Measurements from ENCODE around the gene DNAJB7.

DNA sequence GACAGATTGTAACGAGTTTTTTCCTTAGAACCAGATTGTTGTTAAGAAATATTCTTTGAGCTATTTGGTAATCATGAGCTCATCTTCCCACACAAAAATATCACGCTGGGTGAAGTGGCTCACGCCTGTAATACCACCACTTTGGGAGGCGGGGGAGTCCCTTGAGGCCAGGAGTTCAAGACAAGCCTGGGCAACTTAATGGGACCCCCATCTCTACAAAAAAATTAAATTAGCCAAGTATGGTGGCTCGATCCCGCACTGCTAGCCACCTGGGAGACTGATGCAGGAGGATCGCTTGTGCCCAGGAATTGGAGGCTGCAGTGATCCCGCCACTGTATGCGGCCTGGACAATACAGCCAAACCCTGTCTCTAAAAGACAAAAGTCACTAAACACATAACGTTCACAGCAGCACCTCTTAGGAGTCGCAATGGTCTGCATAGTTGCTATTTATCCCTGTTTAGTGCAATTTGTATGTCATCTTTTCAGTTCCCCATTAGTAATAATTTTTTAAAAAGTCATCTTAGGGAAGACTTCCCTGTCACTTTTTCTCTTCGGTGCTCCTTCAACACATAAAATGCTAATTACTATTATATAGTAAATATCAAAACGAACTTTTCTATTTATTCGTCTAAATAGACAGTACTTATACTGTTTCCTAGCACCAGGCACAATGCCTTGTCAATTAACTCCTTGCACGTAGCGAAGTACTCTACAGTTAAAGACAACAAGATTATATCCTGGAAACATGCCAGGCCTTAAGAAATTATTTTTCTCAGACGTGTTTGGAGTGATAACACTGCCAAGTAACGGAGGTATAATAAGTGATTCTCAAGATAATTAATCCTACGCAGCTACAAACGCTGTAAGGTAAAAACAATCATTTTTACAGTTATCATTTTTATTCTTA lies 6.6 kb downstream of the DNAJB7 start:
- TF ChIP-seq, protein P1, sequence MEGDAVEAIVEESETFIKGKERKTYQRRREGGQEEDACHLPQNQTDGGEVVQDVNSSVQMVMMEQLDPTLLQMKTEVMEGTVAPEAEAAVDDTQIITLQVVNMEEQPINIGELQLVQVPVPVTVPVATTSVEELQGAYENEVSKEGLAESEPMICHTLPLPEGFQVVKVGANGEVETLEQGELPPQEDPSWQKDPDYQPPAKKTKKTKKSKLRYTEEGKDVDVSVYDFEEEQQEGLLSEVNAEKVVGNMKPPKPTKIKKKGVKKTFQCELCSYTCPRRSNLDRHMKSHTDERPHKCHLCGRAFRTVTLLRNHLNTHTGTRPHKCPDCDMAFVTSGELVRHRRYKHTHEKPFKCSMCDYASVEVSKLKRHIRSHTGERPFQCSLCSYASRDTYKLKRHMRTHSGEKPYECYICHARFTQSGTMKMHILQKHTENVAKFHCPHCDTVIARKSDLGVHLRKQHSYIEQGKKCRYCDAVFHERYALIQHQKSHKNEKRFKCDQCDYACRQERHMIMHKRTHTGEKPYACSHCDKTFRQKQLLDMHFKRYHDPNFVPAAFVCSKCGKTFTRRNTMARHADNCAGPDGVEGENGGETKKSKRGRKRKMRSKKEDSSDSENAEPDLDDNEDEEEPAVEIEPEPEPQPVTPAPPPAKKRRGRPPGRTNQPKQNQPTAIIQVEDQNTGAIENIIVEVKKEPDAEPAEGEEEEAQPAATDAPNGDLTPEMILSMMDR (IDR thresholded peaks at IDR 0.05): no peak
- no peak for TF ChIP-seq EZH2 (IDR thresholded peaks at IDR 0.05; ENCODE audit: borderline replicate concordance, insufficient read depth, low read depth, low read length, poor library complexity, severe bottlenecking)

All from B cell (primary cell).